ENCODE data around the gene APOL6.

APOL6 gene

GRCh38 chr22:35619336-35620094 lies 28.7 kb upstream of the APOL6 start:
- Histone ChIP-seq H3K27me3 (ENCODE audit: insufficient read depth, low read length) (no peaks in the 10 kb centered on the region), H3K9ac (ENCODE audit: low read length) (no peak overlapping the region), H3K9me2 (ENCODE audit: low read depth, low read length) (no peaks in the 10 kb centered on the region), H3K27ac (ENCODE audit: low read depth, low read length, poor library complexity, severe bottlenecking) (no peak overlapping the region), H3K4me3 (ENCODE audit: low read depth, low read length, poor library complexity, severe bottlenecking) (no peak overlapping the region), H3K9me3 (ENCODE audit: low read length) (no peaks in the 10 kb centered on the region), H3F3A (ENCODE audit: insufficient read depth, low read length) (no peaks in the 10 kb centered on the region), H4K20me1 (ENCODE audit: insufficient read depth, low read length) (no peaks in the 10 kb centered on the region), H2AFZ (ENCODE audit: low read length) (no peak overlapping the region), H3K4me2 (ENCODE audit: low read length) (no peak overlapping the region), H3K36me3 (ENCODE audit: insufficient read depth, low read length) (no peaks in the 10 kb centered on the region), H3K4me1 (ENCODE audit: insufficient read depth, low read length, severe bottlenecking) (no peaks in the 10 kb centered on the region), H3K79me2 (ENCODE audit: insufficient read depth, low read length) (no peaks in the 10 kb centered on the region)
- TF ChIP-seq EZH2 (IDR thresholded peaks at IDR 0.05; ENCODE audit: borderline replicate concordance, low read length) (no peak), CTCF (IDR thresholded peaks at IDR 0.05; ENCODE audit: low read length) (no peak)

GRCh38 chr22:35620624-35621251 lies 27.5 kb upstream of the APOL6 start:
- TF ChIP-seq EZH2 (IDR thresholded peaks at IDR 0.05; ENCODE audit: borderline replicate concordance, low read length) (no peak), CTCF (IDR thresholded peaks at IDR 0.05; ENCODE audit: low read length) (no peak)
- Histone ChIP-seq H3K4me1 (ENCODE audit: insufficient read depth, low read length, severe bottlenecking) (no peaks in the 10 kb centered on the region), H3K9ac (ENCODE audit: low read length) (no peak overlapping the region), H3F3A (ENCODE audit: insufficient read depth, low read length) (no peaks in the 10 kb centered on the region), H3K27me3 (ENCODE audit: insufficient read depth, low read length) (no peaks in the 10 kb centered on the region), H3K4me2 (ENCODE audit: low read length) (no peak overlapping the region), H4K20me1 (ENCODE audit: insufficient read depth, low read length) (no peaks in the 10 kb centered on the region), H3K9me3 (ENCODE audit: low read length) (no peaks in the 10 kb centered on the region), H3K9me2 (ENCODE audit: low read depth, low read length) (no peaks in the 10 kb centered on the region), H3K36me3 (ENCODE audit: insufficient read depth, low read length) (no peaks in the 10 kb centered on the region), H3K27ac (ENCODE audit: low read depth, low read length, poor library complexity, severe bottlenecking) (no peak overlapping the region), H3K79me2 (ENCODE audit: insufficient read depth, low read length) (no peaks in the 10 kb centered on the region), H2AFZ (ENCODE audit: low read length) (no peak overlapping the region), H3K4me3 (ENCODE audit: low read depth, low read length, poor library complexity, severe bottlenecking) (no peak overlapping the region)

- Histone ChIP-seq H4K20me1 (ENCODE audit: insufficient read depth, low read length) (no peaks in the 10 kb centered on the region), H3K4me2 (ENCODE audit: low read length) (no peak overlapping the region), H3F3A (ENCODE audit: insufficient read depth, low read length) (no peaks in the 10 kb centered on the region), H3K36me3 (ENCODE audit: insufficient read depth, low read length) (no peaks in the 10 kb centered on the region), H2AFZ (ENCODE audit: low read length) (no peak overlapping the region), H3K27ac (ENCODE audit: low read depth, low read length, poor library complexity, severe bottlenecking) (no peak overlapping the region), H3K4me3 (ENCODE audit: low read depth, low read length, poor library complexity, severe bottlenecking) (no peak overlapping the region), H3K27me3 (ENCODE audit: insufficient read depth, low read length) (no peaks in the 10 kb centered on the region), H3K79me2 (ENCODE audit: insufficient read depth, low read length) (no peaks in the 10 kb centered on the region), H3K4me1 (ENCODE audit: insufficient read depth, low read length, severe bottlenecking) (no peaks in the 10 kb centered on the region), H3K9me2 (ENCODE audit: low read depth, low read length) (no peaks in the 10 kb centered on the region), H3K9me3 (ENCODE audit: low read length) (no peaks in the 10 kb centered on the region), H3K9ac (ENCODE audit: low read length) (no peak overlapping the region)
- no peak for TF ChIP-seq EZH2 (IDR thresholded peaks at IDR 0.05; ENCODE audit: borderline replicate concordance, low read length)
- TF ChIP-seq CTCF (IDR thresholded peaks at IDR 0.05; ENCODE audit: low read length), result no peak
Measured at GRCh38 chr22:35621451-35621850, 26.8 kb upstream of the APOL6 start.

Measured in OCI-LY1 (cell line).